Ovary (tissue), 9 donors: ENCODE results near the gene DOC2A. TPM values are rescaled to one million over a fixed set of nuclear protein-coding genes. Genes with fewer than 3 reads are reported as not detected.

ENCODE experiments used
- DNase-seq, 5 donors: peaks; one replicate each; pipeline ENCODE4 v3.0.0-alpha.2; 2019 to 2020
- H3K27ac ChIP-seq, 2 donors: fragments of 200-600 bp; one replicate each; pipeline versions ENCODE4 v1.5.1 to v1.8.0; 2019 to 2022
- H3K27me3 ChIP-seq: fragments of 200-600 bp; one replicate; pipeline ENCODE4 v1.8.0; 2022
- H3K36me3 ChIP-seq: fragments of 200-600 bp; sonication (generic); one replicate; pipeline ENCODE4 v1.5.1; 2019
- H3K4me1 ChIP-seq: one replicate; pipeline ENCODE4 v1.8.1; 2013; ENCODE audit warnings: mild to moderate bottlenecking, moderate library complexity; ENCODE audit not compliant: insufficient read depth
- H3K4me3 ChIP-seq: fragments of 200-600 bp; sonication (generic); one replicate; pipeline ENCODE4 v1.5.1; 2017
- H3K9me3 ChIP-seq, 2 donors: fragments of 200-600 bp in 1 of 2; sonication (generic) in 1 of 2; one replicate each; pipeline versions ENCODE4 v1.5.1 to v1.8.1; 2013 to 2019; ENCODE audit warnings: mild to moderate bottlenecking in 1 of 2, moderate library complexity in 1 of 2
- EP300 ChIP-seq: sonication (generic); formaldehyde crosslinking; IDR thresholded peaks from one replicate; pipeline ENCODE4 v1.6.1; 2017; ENCODE audit warnings: antibody characterized with exemption
- POLR2A ChIP-seq: fragments of 450-650 bp; IDR thresholded peaks from one replicate; pipeline ENCODE4 v1.6.1; 2017; ENCODE audit warnings: antibody characterized with exemption, mild to moderate bottlenecking, moderate library complexity
- WGBS, 3 donors: extraction: QIAGEN DNeasy Blood & Tissue Kit in 1 of 3; methylation state at CpG; one replicate each; pipeline versions ENCODE4 v1.1.5 to v1.1.7; 2013 to 2017; 5-methylcytosine and 5-hydroxymethylcytosine counted together
- intact Hi-C, 4 donors: fragments of 100-400 bp; cut with DNase I; formaldehyde crosslinking; loops; one replicate each; pipeline versions ENCODE4 v1.11.0 to v1.15.1; 2022 to 2023
- polyA plus RNA-seq, 2 donors: library from polyadenylated mRNA; stranded (reverse); fragments of 200-250 nt in 1 of 2; fragments of 350-450 nt in 1 of 2; fragmentation: Illumina TruSeq in 1 of 2; extraction: RNeasy Lipid Tissue Mini Kit (QIAGEN cat#74804) in 1 of 2; gene quantifications; one replicate each; pipeline ENCODE4 v1.2.3, GENCODE V29; 2013 to 2014
- total RNA-seq, 7 donors: library from RNA; depleted of rRNA in 2 of 7; stranded (reverse); fragments of >200 nt in 2 of 7; fragmentation: NEBNext Ultra II Directional in 3 of 7; extraction: Animal tissue kit (Norgen Biotek cat#: 25700) in 3 of 7; gene quantifications; one replicate each; pipeline versions ENCODE4 v1.1.0 to v1.2.4, GENCODE V29; 2016 to 2023
- TF ChIP-seq, protein P1 (sequence below), 3 donors: fragments of 450-650 bp in 2 of 3; fragments of 200-600 bp in 1 of 3; IDR thresholded peaks; one replicate each; pipeline versions ENCODE4 v1.5.1 to v1.8.0; 2016 to 2022; ENCODE audit warnings: antibody characterized with exemption in 3 of 3, mild to moderate bottlenecking in 1 of 3
- donor health status: DM: no; HTN: no; CAD: no; lungs with moderate emphysema.
- donor health status: DM: no; HTN: no; CAD: no.
- donor health status: Bipolar disorder and iron deficiency.
- donor health status: DM: yes; HTN: yes; CAD: no.
- donor health status: DM: no; HTN: no; CAD: no.
- donor health status: DM: yes; HTN: yes; CAD: no.

The DOC2A gene
- total and polyA plus RNA-seq, 9 donors: 1.4 to 7.2 (median 3.7) TPM

DNA sequence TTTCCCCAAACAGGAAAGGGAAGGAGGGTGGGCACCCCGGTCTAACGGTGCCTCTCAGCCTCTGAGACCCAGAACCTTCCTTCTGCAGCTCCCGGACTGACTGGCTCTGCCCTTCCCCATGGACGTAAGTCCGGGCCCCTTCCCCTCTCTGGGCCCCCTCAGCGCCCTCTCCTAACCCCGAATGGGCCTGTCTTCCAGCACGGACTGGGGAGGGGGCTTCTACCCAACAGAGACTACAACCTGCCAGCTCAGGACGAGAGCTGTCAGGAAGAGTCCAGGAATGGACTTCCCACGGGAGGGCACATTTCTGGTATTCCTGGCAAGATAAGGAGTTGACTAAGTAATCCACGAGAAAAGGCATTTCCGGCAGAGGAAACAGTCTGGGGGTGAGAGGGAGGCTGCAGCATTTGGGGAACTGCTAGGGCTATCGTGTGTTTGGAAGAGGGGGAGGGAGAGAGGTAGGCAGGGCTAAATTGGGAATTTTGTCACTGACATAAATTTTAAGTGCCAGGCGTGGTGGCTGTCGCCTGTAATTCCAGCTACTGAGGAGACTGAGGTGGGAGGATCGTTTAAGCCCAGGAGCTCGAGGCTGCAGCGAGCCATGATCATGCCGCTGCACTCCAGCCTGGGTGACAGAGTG, 42.7 kb upstream of the DOC2A start:
- Histone ChIP-seq H3K36me3 (no peaks in the 10 kb centered on the region), H3K27me3 (no peaks in the 10 kb centered on the region), H3K9me3 (no peaks in the 10 kb centered on the region), H3K4me3 (peak overlapping the region; percentile 57), H3K4me1 (peaks cover 3% of the 10 kb centered on the region), H3K27ac (no peak overlapping the region)
- 3 to 5% (median 4%) methylated on average over 19 of the region's 19 CpGs for WGBS, 3 donors
- TF ChIP-seq EP300 (no peak), POLR2A (no peak)
- TF ChIP-seq, protein P1, sequence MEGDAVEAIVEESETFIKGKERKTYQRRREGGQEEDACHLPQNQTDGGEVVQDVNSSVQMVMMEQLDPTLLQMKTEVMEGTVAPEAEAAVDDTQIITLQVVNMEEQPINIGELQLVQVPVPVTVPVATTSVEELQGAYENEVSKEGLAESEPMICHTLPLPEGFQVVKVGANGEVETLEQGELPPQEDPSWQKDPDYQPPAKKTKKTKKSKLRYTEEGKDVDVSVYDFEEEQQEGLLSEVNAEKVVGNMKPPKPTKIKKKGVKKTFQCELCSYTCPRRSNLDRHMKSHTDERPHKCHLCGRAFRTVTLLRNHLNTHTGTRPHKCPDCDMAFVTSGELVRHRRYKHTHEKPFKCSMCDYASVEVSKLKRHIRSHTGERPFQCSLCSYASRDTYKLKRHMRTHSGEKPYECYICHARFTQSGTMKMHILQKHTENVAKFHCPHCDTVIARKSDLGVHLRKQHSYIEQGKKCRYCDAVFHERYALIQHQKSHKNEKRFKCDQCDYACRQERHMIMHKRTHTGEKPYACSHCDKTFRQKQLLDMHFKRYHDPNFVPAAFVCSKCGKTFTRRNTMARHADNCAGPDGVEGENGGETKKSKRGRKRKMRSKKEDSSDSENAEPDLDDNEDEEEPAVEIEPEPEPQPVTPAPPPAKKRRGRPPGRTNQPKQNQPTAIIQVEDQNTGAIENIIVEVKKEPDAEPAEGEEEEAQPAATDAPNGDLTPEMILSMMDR (IDR thresholded peaks at IDR 0.05): no peak
- intact Hi-C loops: loop anchor here in 1 of 4 donors (10.0 kb wide), 1 partner anchor 481 kb away; the partner anchor contains the start of gene ZNF747
- DNase-seq: no peak

- DNase-seq: peak; percentile 93 to 96 (median 95)
- no peaks in the 10 kb centered on the region for H3K36me3 ChIP-seq
- H3K4me3 ChIP-seq: peak overlapping the region; percentile 57
- intact Hi-C loops: loop anchor here in 1 of 4 donors (10.0 kb wide), 1 partner anchor 482 kb away; the partner anchor contains the start of gene ZNF747
- no peaks in the 10 kb centered on the region for H3K27me3 ChIP-seq
- H3K9me3 ChIP-seq: no peaks in the 10 kb centered on the region
- H3K27ac ChIP-seq: no peak overlapping the region
- peaks cover 3% of the 10 kb centered on the region for H3K4me1 ChIP-seq
- 3 to 6% (median 3%) methylated on average over 35 to 58 of the region's 58 CpGs for WGBS, 3 donors
- TF ChIP-seq EP300 (no peak), POLR2A (no peak)
- TF ChIP-seq, protein P1 (IDR thresholded peaks at IDR 0.05): no peak
Measured at GRCh38 chr16:30052671-30053372, 42.0 kb upstream of the DOC2A start.

DNA sequence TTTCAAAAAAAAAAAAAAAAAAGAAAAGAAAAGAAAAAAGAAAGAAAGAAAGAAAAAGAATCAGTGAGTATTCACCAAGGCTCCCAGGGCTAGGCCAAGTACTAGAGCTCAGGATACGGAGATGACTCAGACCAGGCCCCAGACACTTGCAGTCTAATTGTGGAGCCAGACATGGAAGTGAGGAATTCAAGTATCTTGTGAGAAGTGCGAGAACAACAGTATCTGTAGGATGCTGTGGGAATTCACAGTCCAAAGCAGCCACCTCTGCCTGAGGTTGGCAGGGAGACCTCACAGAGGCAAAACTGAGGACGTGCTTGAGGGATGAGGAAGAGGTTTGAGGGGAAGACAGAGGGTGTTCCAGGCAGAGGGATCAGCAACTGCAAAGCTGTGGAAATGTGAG, 40.7 kb upstream of the DOC2A start:
- no peak for DNase-seq
- 73 to 84% (median 74%) methylated on average over 3 of the region's 3 CpGs for WGBS, 3 donors
- H3K36me3 ChIP-seq: no peaks in the 10 kb centered on the region
- H3K27ac ChIP-seq: no peak overlapping the region
- intact Hi-C loops: loop anchor here in 1 of 4 donors (10.0 kb wide), 1 partner anchor 483 kb away; the partner anchor contains the start of gene ZNF747
- no peaks in the 10 kb centered on the region for H3K27me3 ChIP-seq
- peaks cover 3% of the 10 kb centered on the region for H3K4me1 ChIP-seq
- TF ChIP-seq, protein P1 (IDR thresholded peaks at IDR 0.05): no peak
- no peak for TF ChIP-seq POLR2A
- no peak for TF ChIP-seq EP300
- H3K9me3 ChIP-seq: no peaks in the 10 kb centered on the region
- no peak overlapping the region for H3K4me3 ChIP-seq

DNA sequence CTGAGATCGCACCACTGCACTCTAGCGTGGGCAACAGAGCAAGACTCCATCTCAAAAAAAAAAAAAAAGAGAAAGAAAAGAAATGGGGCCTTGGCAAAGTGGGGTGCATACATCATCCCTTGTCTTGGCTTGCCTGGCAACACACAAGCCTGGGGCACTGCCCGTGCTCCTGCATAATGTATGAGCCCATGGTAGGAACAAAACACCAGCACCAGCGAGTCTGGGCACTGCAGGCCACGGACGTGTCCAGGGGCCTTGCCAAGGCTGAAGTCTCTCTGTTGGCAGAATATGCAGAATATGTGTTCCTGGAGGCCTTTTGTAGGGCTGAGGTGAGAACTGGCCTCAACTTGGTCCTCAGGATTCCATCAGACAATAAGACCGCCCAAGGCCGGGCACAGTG, 39.0 kb upstream of the DOC2A start:
- intact Hi-C loops: loop anchor here in 1 of 4 donors (10.0 kb wide), 1 partner anchor 485 kb away; the partner anchor contains the start of gene ZNF747
- H3K4me3 ChIP-seq: no peak overlapping the region
- DNase-seq: no peak
- TF ChIP-seq, protein P1 (IDR thresholded peaks at IDR 0.05): no peak
- TF ChIP-seq EP300 (no peak), POLR2A (no peak)
- no peaks in the 10 kb centered on the region for H3K27me3 ChIP-seq
- 87 to 94% (median 91%) methylated on average over 8 of the region's 8 CpGs for WGBS, 3 donors
- H3K9me3 ChIP-seq: no peaks in the 10 kb centered on the region
- peaks cover 3% of the 10 kb centered on the region for H3K4me1 ChIP-seq
- H3K36me3 ChIP-seq: no peaks in the 10 kb centered on the region
- no peak overlapping the region for H3K27ac ChIP-seq
